ENCODE measurements around the gene TESK2.
"Not testable (repeated sequence)": the region's sequence is repeated elsewhere in the genome, so short reads cannot be mapped to it uniquely, and the experiment has no call there.

The TESK2 gene

GRCh38 chr1:45470306-45470798 lies 20.6 kb downstream of the TESK2 start:
- no peak for DNase-seq

- not testable (repeated sequence) for DNase-seq
These were observed 23.6 kb downstream of the TESK2 start for GRCh38 chr1:45467353-45467752.

GRCh38 chr1:45465277-45465676 lies 25.7 kb downstream of the TESK2 start:
- no peak for DNase-seq

GRCh38 chr1:45458894-45459293 lies 32.1 kb downstream of the TESK2 start:
- DNase-seq = no peak

- DNase-seq = no peak
These were observed 34.4 kb downstream of the TESK2 start for GRCh38 chr1:45456531-45456930.

- no peak for DNase-seq
These were observed 35.8 kb downstream of the TESK2 start for GRCh38 chr1:45455162-45455561.

GRCh38 chr1:45454464-45454863 lies 36.5 kb downstream of the TESK2 start:
- DNase-seq = no peak

- no peak for DNase-seq
These were observed 38.5 kb downstream of the TESK2 start for GRCh38 chr1:45452503-45452902.

GRCh38 chr1:45448357-45448756 lies 42.6 kb downstream of the TESK2 start:
- DNase-seq = no peak

- no peak for DNase-seq
These were observed 43.9 kb downstream of the TESK2 start for GRCh38 chr1:45446950-45447672.

GRCh38 chr1:45446530-45446929 lies 44.4 kb downstream of the TESK2 start:
- DNase-seq = no peak

- DNase-seq = peak; percentile 29
These were observed 46.3 kb downstream of the TESK2 start for GRCh38 chr1:45444609-45445131.

GRCh38 chr1:45443580-45444446 lies 47.1 kb downstream of the TESK2 start:
- no peak for DNase-seq

GRCh38 chr1:45442272-45442671 lies 48.7 kb downstream of the TESK2 start:
- no peak for DNase-seq

- peak; percentile 13 for DNase-seq
These were observed 53.6 kb downstream of the TESK2 start for GRCh38 chr1:45437323-45437722.

- peak; percentile 75 for DNase-seq
These were observed 60.5 kb downstream of the TESK2 start for GRCh38 chr1:45430490-45430889.

GRCh38 chr1:45429561-45430159 lies 61.3 kb downstream of the TESK2 start:
- peak; percentile 70 for DNase-seq

GRCh38 chr1:45423906-45424678 lies 66.9 kb downstream of the TESK2 start:
- no peak for DNase-seq

- no peak for DNase-seq
These were observed 69.0 kb downstream of the TESK2 start for GRCh38 chr1:45421935-45422334.

GRCh38 chr1:45414746-45415145 lies 76.2 kb downstream of the TESK2 start:
- DNase-seq = no peak

- DNase-seq = peak; percentile 42
These were observed 78.1 kb downstream of the TESK2 start for GRCh38 chr1:45412899-45413298.

GRCh38 chr1:45411510-45411899 lies 79.5 kb downstream of the TESK2 start:
- no peak for DNase-seq

Data from MV-4-11 (cell line).